Effector memory CD8-positive, alpha-beta T cell (primary cell): ENCODE data around the gene ADAM10.
A peak's percentile ranks its signal among the peaks of the same experiment; 100 is the strongest.
"Not testable (repeated sequence)": the region's sequence is repeated elsewhere in the genome, so short reads cannot be mapped to it uniquely, and the experiment has no call there.

Source experiments
- ATAC-seq: fragments of 150-1000 bp; cut with Tn5 transposase; replicated peaks from 2 replicates; pipeline ENCODE4 v1.10.0; 2021; ENCODE audit warnings: mild to moderate bottlenecking, moderate library complexity
- DNase-seq, 3 experiments: peaks; one replicate each; pipeline ENCODE4 v3.0.0; 2021
- H3K27ac Mint-ChIP-seq, 2 donors: one replicate each; pipeline ENCODE4 v1.8.0; 2022; ENCODE audit warnings: mild to moderate bottlenecking in 2 of 2, mixed read lengths in 2 of 2, moderate library complexity in 2 of 2
- H3K27me3 Mint-ChIP-seq, 2 donors: one replicate each; pipeline ENCODE4 v1.8.0; 2022; ENCODE audit warnings: mixed read lengths in 2 of 2
- H3K36me3 Mint-ChIP-seq: one replicate; pipeline ENCODE4 v1.8.0; 2022; ENCODE audit warnings: mild to moderate bottlenecking, moderate library complexity, mixed read lengths; ENCODE audit not compliant: insufficient read depth
- H3K4me1 Mint-ChIP-seq, 2 donors: one replicate each; pipeline ENCODE4 v1.8.0; 2022; ENCODE audit warnings: low read depth in 2 of 2, mixed read lengths in 2 of 2
- H3K4me3 Mint-ChIP-seq, 2 donors: one replicate each; pipeline ENCODE4 v1.8.0; 2022; ENCODE audit warnings: mild to moderate bottlenecking in 2 of 2, mixed read lengths in 2 of 2, moderate library complexity in 2 of 2
- H3K9me3 Mint-ChIP-seq, 2 donors: one replicate each; pipeline ENCODE4 v1.8.0; 2022; ENCODE audit warnings: mixed read lengths in 2 of 2

ADAM10 gene

DNA sequence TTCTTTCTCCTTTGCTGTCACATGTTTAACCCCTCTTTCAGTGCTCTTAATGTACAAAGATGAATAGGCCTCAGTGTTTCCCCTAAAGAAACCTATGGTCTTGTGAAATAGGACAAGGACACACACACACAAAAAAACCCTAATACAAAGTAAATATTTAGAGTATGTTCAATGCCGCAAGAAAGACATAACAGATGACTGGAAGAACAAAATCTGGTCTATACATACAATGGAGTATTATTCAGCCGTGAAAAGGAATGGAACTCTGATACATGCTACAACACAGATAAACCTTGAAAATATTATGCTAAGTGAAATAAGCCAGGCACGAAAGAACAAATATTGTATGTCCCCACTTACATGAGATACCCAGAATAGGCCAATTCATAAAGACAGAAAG lies 123.1 kb downstream of the ADAM10 start:
- Mint-ChIP-seq H3K27me3 (no peaks in the 10 kb centered on the region), H3K36me3 (peaks cover 10% of the 10 kb centered on the region), H3K9me3 (no peaks in the 10 kb centered on the region), H3K4me1 (peaks cover 45 to 64% of the 10 kb centered on the region in 2 donors), H3K27ac (peak overlapping the region; percentile 97 to 100), H3K4me3 (peak overlapping the region in 1 of 2 donors; percentile 43)
- ATAC-seq (no peak), DNase-seq (no peak)

DNA sequence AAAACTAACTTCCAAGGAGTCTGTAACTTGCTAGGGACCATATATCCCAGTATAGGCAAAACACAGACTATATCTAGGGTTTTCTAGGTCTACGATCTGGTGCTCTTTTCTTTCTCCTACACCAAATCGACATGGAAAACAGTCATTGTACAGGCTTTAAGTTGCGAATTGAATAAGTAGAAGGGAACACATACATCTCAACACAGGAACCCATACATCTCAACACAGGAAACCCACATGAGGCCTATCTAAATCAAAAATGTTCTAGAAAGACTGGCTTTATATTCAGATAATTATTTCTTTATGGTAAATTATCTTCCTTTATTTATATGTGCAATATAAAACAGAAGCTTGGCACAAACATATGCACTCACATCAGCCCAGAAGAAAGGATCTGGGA lies 126.6 kb downstream of the ADAM10 start:
- peak; percentile 60 for ATAC-seq
- Mint-ChIP-seq H3K4me3 (peak overlapping the region; percentile 51 to 58), H3K27ac (peak overlapping the region; percentile 87 to 91), H3K4me1 (peaks cover 37 to 61% of the 10 kb centered on the region in 2 donors), H3K27me3 (no peaks in the 10 kb centered on the region), H3K36me3 (peaks cover 23% of the 10 kb centered on the region), H3K9me3 (no peaks in the 10 kb centered on the region)
- no peak for DNase-seq

DNA sequence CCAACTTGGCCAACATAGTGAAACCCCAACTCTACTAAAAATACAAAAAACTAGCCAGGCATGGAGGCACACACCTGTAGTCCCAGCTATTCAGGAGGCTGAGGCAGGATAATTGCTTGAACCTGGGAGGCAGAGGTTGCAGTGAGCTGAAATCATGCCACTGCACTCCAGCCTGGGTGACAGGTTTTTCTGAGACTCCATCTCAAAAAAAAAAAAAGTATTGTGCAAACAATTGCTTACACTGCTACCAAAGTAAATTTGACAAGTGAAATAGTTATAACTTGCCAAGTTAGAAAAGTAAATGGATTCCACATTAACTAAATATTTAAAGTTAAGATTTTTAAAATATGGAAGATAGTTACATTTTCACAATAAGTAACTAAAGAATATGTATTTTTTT lies 129.2 kb downstream of the ADAM10 start:
- not testable (repeated sequence) for ATAC-seq, H3K27me3 Mint-ChIP-seq, DNase-seq, H3K27ac Mint-ChIP-seq, H3K9me3 Mint-ChIP-seq, H3K4me3 Mint-ChIP-seq
- H3K36me3 Mint-ChIP-seq: peaks cover 18% of the 10 kb centered on the region
- H3K4me1 Mint-ChIP-seq: peaks cover 26 to 59% of the 10 kb centered on the region in 2 donors

DNA sequence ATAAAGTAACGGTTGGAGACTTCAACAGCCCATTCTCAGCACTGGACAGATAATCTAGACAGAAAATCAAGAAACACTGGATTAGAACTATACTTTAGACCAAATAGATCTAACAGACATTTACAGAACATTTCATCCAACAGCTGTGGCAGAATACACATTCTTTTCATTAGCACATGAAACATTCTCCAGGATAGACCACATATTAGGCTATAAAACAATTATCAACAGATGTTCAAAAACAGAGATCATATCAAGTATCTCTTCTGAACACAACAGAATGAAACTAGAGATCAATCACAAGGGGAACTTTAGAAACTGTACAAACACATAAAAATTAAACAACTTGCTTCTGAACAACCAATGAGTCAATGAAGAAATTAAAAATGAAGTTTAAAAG lies 133.3 kb downstream of the ADAM10 start:
- Mint-ChIP-seq H3K9me3 (peaks cover 3 to 7% of the 10 kb centered on the region in 2 donors), H3K36me3 (peaks cover 32% of the 10 kb centered on the region), H3K4me1 (peaks cover 15 to 57% of the 10 kb centered on the region in 2 donors), H3K27me3 (no peaks in the 10 kb centered on the region), H3K27ac (peak overlapping the region in 1 of 2 donors; percentile 92), H3K4me3 (no peak overlapping the region)
- ATAC-seq: no peak
- DNase-seq: no peak

DNA sequence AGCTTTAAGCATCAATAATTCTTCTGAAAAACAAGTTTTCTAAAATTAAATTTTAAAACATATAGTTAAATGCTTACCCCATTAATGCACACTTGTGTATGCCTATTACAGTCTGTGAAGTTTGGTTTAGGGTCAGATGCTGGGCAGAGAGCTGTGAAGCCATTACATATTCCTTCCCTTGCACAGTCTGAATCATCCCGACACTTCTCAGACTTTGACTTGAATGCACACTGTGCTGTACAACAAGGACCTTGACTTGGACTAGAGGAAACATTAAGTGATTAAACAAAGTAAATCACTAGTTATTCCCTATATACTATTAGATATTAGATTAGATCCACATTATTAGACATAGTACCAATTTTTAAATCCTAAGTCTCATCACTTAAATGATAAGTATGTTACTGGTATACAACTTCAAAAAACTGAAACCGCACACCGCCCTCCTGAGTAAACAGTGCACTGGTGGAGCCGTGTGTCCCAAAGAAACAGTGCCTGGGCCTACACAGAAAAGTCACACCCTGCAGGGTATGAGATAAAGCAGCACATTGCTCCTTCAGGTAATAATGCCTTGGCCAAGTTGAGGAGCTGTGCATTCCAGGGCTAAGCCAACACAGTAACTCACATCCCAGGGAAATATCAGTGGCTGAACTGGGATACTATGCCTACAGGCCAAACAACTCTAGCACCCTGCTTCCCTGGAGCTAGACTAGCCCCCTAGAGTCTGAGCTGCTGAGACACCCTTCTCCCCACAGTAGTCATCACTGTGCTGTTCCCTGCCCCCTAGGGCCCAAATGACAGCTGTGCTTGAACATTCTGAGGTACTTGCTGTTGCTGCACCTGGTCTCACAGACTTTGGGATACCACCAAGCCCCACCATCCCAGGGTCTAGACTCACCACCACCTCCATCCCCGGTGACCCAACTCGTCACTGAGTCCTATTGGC lies 137.5 kb downstream of the ADAM10 start:
- Mint-ChIP-seq H3K27me3 (no peaks in the 10 kb centered on the region), H3K4me1 (peaks cover 27 to 61% of the 10 kb centered on the region in 2 donors), H3K27ac (peak overlapping the region; percentile 44 to 75), H3K36me3 (peaks cover 22% of the 10 kb centered on the region), H3K4me3 (peak overlapping the region in 1 of 2 donors; percentile 33), H3K9me3 (peaks cover 3 to 7% of the 10 kb centered on the region in 2 donors)
- ATAC-seq (no peak), DNase-seq (no peak)

DNA sequence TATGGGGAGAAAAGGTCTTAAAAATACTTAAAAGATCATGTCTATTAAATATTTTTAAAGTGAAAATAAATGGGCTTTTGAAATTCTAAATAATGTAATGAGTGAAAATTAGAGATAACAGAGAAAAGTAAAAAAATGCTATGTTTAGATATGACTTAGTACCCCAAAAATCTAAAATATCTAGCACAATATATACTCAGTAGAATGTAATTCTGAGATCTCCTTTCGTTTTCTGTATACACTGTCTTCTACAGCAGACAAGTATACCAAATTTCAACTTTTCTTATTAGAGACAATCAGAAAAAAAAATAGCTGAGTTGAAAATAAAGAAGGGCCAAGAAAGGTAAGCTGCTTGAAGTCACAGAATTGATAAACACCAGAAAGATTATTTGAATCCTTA lies 140.8 kb downstream of the ADAM10 start:
- H3K27ac Mint-ChIP-seq: peak overlapping the region; percentile 85 to 88
- H3K9me3 Mint-ChIP-seq: peaks cover 2 to 3% of the 10 kb centered on the region in 2 donors
- DNase-seq (no peak), ATAC-seq (no peak)
- H3K27me3 Mint-ChIP-seq: no peaks in the 10 kb centered on the region
- peaks cover 26 to 43% of the 10 kb centered on the region in 2 donors for H3K4me1 Mint-ChIP-seq
- H3K36me3 Mint-ChIP-seq: peaks cover 12% of the 10 kb centered on the region
- H3K4me3 Mint-ChIP-seq: peak overlapping the region; percentile 68 to 70

DNA sequence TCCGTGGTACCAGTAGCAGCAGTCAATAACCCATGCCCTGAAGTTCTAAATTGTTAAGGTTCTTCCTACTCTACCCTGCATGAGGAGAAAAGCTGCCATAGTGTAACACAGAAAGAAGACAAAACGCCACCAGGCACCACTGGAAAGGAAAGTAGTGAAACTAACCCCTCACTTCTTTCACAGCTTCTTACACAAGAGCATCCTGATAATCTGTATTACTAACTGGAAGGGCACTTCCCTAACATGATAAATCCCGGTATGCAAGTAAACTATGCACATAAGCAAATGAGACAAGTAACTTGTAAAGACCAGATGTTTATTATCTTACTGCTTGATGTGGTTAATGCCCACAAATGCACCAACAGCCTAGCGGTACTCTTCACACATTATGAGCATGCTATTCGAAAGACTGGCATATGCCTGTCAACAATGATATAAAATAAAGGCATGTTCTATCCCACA lies 141.3 kb downstream of the ADAM10 start:
- no peaks in the 10 kb centered on the region for H3K27me3 Mint-ChIP-seq
- peaks cover 10% of the 10 kb centered on the region for H3K36me3 Mint-ChIP-seq
- H3K4me1 Mint-ChIP-seq: peaks cover 25 to 38% of the 10 kb centered on the region in 2 donors
- H3K9me3 Mint-ChIP-seq: no peaks in the 10 kb centered on the region
- H3K27ac Mint-ChIP-seq: peak overlapping the region; percentile 85 to 88
- ATAC-seq: peak; percentile 95
- H3K4me3 Mint-ChIP-seq: peak overlapping the region; percentile 68 to 70
- peak; percentile 14 to 19 (median 17) for DNase-seq

DNA sequence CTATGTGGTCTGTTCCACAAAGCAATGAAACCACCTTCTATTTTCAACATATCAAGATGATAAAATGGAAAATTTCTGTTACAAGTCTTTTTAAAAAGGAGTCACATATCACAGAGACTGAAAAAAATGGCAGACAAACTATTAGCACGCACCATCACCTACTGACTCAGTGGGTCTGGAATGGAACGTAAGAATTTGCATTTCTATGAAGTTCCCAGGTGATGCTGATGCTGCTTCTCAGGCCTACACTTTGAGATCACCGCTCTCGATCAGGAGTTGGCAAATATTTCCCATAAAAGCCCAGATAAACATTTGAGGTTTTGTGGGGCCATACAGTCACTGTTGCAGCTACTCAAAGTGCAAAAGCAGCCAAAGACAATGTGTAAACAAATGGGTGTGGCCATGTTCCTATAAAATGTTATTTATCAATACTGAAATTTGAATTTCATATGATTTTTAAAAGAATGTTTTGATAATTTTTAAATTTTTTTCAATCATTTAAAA lies 142.9 kb downstream of the ADAM10 start:
- Mint-ChIP-seq H3K27me3 (no peaks in the 10 kb centered on the region), H3K27ac (peak overlapping the region in 1 of 2 donors; percentile 77), H3K4me3 (no peak overlapping the region), H3K36me3 (peaks cover 11% of the 10 kb centered on the region), H3K4me1 (peaks cover 22 to 32% of the 10 kb centered on the region in 2 donors), H3K9me3 (no peaks in the 10 kb centered on the region)
- ATAC-seq: no peak
- no peak for DNase-seq

DNA sequence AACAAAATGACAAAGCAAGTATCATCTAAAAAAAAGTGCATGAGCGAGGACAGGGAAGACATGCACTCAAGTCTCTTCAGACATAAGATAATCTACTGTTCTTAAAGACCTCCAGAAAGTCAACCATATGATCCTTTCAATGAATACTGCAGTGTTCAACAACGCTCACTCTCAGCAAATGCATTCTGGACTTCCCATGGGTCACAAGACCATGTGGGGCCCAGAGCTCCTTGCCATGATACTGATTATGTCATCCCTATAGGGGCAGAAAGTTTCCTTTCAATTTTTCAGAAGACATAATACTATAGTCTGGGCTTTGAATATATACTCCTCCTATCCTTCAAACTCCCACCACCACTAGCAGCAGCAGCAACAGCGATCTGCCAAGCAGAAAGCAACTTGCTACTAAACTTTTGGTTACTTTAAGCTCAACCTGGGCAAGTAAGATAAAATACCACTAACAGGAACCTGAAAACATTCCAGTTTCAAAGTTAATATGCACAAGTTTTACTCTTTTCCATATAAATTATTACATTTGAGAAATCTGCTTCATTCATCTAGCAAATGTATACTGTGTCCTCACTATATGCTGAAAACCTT lies 143.5 kb downstream of the ADAM10 start:
- ATAC-seq (no peak), DNase-seq (no peak)
- peak overlapping the region in 1 of 2 donors; percentile 77 for H3K27ac Mint-ChIP-seq
- H3K36me3 Mint-ChIP-seq: peaks cover 10% of the 10 kb centered on the region
- no peak overlapping the region for H3K4me3 Mint-ChIP-seq
- no peaks in the 10 kb centered on the region for H3K9me3 Mint-ChIP-seq
- peaks cover 22 to 31% of the 10 kb centered on the region in 2 donors for H3K4me1 Mint-ChIP-seq
- no peaks in the 10 kb centered on the region for H3K27me3 Mint-ChIP-seq

DNA sequence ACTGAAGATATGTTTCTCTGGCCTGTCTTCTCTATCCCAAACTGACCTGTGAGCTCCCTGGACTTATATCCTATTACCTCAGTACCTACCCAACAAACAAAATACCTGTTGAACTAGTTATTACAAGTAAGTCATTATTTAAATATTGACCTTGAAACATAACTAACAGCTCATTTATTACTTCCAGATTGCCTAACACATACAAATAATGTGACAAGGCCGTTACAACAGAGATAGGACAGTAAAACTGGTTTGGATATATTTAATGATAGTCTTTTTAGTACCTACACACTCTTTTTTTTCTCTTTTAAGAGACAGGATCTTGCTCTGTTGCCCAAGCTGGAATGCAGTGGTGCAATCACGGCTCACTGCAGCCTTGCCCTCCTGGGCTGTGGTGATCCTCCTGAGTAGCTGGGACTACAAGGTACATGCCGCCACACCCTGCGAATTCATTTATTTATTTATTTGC lies 145.0 kb downstream of the ADAM10 start:
- DNase-seq: no peak
- Mint-ChIP-seq H3K27ac (peak overlapping the region in 1 of 2 donors; percentile 63), H3K4me1 (peaks cover 20 to 28% of the 10 kb centered on the region in 2 donors), H3K9me3 (no peaks in the 10 kb centered on the region), H3K4me3 (no peak overlapping the region), H3K36me3 (peaks cover 5% of the 10 kb centered on the region), H3K27me3 (no peaks in the 10 kb centered on the region)
- ATAC-seq: no peak

DNA sequence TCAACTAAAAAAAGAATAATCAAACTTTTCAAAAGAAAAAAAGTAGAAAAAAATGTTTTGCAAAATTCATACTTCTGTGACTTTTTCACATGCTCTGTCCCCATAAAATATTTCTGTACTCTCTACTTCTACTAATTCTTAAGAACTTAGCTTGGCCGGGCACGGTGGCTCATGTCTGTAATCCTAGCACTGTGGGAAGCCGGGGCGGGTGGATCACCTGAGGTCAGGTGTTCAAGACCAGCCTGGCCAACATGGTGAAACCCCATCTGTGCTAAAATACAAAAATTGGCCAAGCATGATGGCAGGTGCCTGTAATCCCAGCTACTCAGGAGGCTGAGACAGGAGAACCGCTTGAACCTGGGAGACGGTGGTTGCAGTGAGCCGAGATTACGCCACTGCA lies 145.6 kb downstream of the ADAM10 start:
- not testable (repeated sequence) for ATAC-seq, DNase-seq, H3K4me3 Mint-ChIP-seq, H3K27me3 Mint-ChIP-seq, H3K36me3 Mint-ChIP-seq, H3K9me3 Mint-ChIP-seq
- Mint-ChIP-seq H3K4me1 (peaks cover 17 to 25% of the 10 kb centered on the region in 2 donors), H3K27ac (peak overlapping the region in 1 of 2 donors; percentile 63)

DNA sequence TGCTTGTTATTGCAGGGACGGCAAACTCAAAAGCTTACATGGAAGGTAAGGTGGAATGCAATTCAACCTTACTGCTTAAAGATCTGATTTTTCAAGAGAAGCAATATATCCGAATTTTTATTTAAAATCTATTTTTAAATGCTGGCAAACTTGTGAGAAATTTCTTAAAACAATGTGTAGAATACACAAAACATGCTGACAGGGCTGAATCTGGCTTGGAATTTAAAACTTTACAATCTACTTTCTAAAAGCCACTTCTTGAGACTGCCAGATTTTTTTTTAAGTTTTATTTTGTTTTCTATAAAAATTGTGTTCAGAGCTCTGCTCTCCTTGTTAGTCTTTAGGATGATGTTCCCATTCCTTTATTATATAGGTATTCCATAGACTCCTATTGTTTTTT lies 146.7 kb downstream of the ADAM10 start:
- peaks cover 11% of the 10 kb centered on the region for H3K36me3 Mint-ChIP-seq
- H3K27ac Mint-ChIP-seq: peak overlapping the region in 1 of 2 donors; percentile 63
- peaks cover 19 to 23% of the 10 kb centered on the region in 2 donors for H3K4me1 Mint-ChIP-seq
- H3K27me3 Mint-ChIP-seq: no peaks in the 10 kb centered on the region
- DNase-seq: no peak
- no peak for ATAC-seq
- H3K4me3 Mint-ChIP-seq: no peak overlapping the region
- H3K9me3 Mint-ChIP-seq: no peaks in the 10 kb centered on the region

DNA sequence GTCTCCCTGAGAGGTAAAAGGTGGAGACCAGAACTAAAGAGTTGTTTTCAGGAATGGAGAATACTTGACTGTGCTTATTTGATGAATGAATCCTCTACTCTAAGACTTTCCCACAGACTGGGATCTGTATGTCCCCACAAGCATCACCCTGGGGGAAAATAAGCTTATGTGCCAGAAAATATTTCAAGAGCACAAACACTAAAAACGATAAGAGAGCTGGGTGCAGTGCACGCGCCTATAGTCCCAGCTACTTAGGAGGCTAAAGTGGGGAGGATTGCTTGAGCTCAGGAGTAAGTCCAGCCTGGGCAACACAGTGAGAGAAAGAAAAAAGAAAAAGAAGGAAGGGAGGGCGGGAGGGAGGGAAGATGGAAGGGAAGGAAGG lies 150.7 kb downstream of the ADAM10 start:
- ATAC-seq (no peak), DNase-seq (no peak)
- H3K27me3 Mint-ChIP-seq: no peaks in the 10 kb centered on the region
- no peak overlapping the region for H3K4me3 Mint-ChIP-seq
- peaks cover 11 to 13% of the 10 kb centered on the region in 2 donors for H3K4me1 Mint-ChIP-seq
- peaks cover 27% of the 10 kb centered on the region for H3K36me3 Mint-ChIP-seq
- peak overlapping the region; percentile 75 to 83 for H3K27ac Mint-ChIP-seq
- H3K9me3 Mint-ChIP-seq: no peaks in the 10 kb centered on the region
